Upper lobe of left lung (tissue), 6 donors: ENCODE data around the gene PPP1R3G. TPM values are rescaled to one million over a fixed set of nuclear protein-coding genes. Genes with fewer than 3 reads are reported as not detected.

Experiments used
- ATAC-seq, 2 donors: fragments of 200-7000 bp; cut with Tn5 transposase; one replicate each; pipeline ENCODE4 v1.9.1; 2022; ENCODE audit warnings: mild to moderate bottlenecking in 2 of 2, moderate library complexity in 2 of 2; ENCODE audit not compliant: low FRiP score in 2 of 2
- DNase-seq, 2 donors: peaks; one replicate each; pipeline ENCODE4 v3.0.0-alpha.2; 2019 to 2020
- H3K27ac ChIP-seq, 4 donors: fragments of 200-600 bp; sonication (generic); one replicate each; pipeline ENCODE4 v1.5.1; 2016 to 2019
- H3K27me3 ChIP-seq, 4 donors: fragments of 200-600 bp; sonication (generic); one replicate each; pipeline ENCODE4 v1.5.1; 2017 to 2019
- H3K36me3 ChIP-seq, 4 donors: fragments of 200-600 bp; sonication (generic); one replicate each; pipeline ENCODE4 v1.5.1; 2016 to 2019
- H3K4me1 ChIP-seq, 4 donors: fragments of 200-600 bp; sonication (generic); one replicate each; pipeline ENCODE4 v1.5.1; 2018 to 2019
- H3K4me3 ChIP-seq, 4 donors: fragments of 200-600 bp; sonication (generic); one replicate each; pipeline ENCODE4 v1.5.1; 2017 to 2019; ENCODE audit warnings: mild to moderate bottlenecking in 2 of 4, moderate library complexity in 1 of 4
- H3K9me3 ChIP-seq, 4 donors: fragments of 200-600 bp; sonication (generic); one replicate each; pipeline ENCODE4 v1.5.1; 2018 to 2019
- EP300 ChIP-seq, 4 donors: sonication (generic); formaldehyde crosslinking; IDR thresholded peaks; one replicate each; pipeline ENCODE4 v1.5.1; 2017; ENCODE audit warnings: antibody characterized with exemption in 4 of 4, control low read depth in 2 of 4
- POLR2A ChIP-seq, 4 donors: fragments of 450-650 bp; IDR thresholded peaks; one replicate each; pipeline ENCODE4 v1.5.1; 2016 to 2017; ENCODE audit warnings: antibody characterized with exemption in 4 of 4, mild to moderate bottlenecking in 2 of 4
- POLR2AphosphoS5 ChIP-seq, 2 donors: sonication (generic); formaldehyde crosslinking; IDR thresholded peaks; one replicate each; pipeline ENCODE4 v1.5.1; 2017; ENCODE audit warnings: antibody characterized with exemption in 2 of 2
- WGBS, 2 donors: methylation state at CpG; one replicate each; pipeline ENCODE4 v1.1.5; 2017 to 2018; 5-methylcytosine and 5-hydroxymethylcytosine counted together
- total RNA-seq, 6 donors: library from RNA; depleted of rRNA in 4 of 6; stranded (reverse); fragments of >200 nt in 4 of 6; gene quantifications; one replicate each; pipeline versions ENCODE4 v1.1.0 to v1.2.1, GENCODE V29; 2016 to 2021
- TF ChIP-seq, protein P1 (sequence below), 6 experiments: fragments of 450-650 bp in 4 of 6; fragments of 200-600 bp in 2 of 6; sonication (generic) in 2 of 6; IDR thresholded peaks; one replicate each; pipeline ENCODE4 v1.5.1; 2016 to 2019; ENCODE audit warnings: antibody characterized with exemption in 6 of 6
- donor health status: DM: no; HTN: no; CAD: no; lungs with moderate emphysema.
- donor health status: DM: no; HTN: yes; CAD: no; lungs with severe emphysema.

PPP1R3G gene
- total RNA-seq, 6 donors from 2014 or later, result 0.10 to 0.64 (median 0.37) TPM; not detected in 1

DNA sequence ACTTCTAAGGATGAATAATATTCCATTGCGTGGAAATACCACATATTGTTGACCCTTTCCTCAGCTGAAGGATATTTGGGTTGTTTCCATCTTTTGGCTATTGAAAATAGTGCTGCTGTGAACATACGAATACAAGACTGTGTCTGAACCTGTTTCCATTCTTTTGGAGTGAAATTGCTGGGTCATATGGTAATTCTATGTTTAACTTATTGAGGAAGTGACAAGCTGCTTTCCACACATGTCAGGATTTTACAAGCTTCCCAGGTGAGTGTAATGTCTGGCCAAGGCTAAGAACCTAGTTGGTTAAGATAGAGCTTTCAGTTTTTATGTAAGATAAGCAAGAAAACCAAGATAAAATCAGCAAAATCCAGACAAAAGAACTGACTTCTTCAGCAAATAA is 48.8 kb downstream of the PPP1R3G start:
- no peak for ATAC-seq
- Histone ChIP-seq H3K9me3 (no peaks in the 10 kb centered on the region), H3K36me3 (no peaks in the 10 kb centered on the region), H3K27ac (no peak overlapping the region), H3K4me1 (peaks cover 4 to 13% (median 7%) of the 10 kb centered on the region in 4 donors), H3K27me3 (no peaks in the 10 kb centered on the region), H3K4me3 (no peak overlapping the region)
- WGBS, 2 donors, result 84 to 92% methylated on average over 2 of the region's 2 CpGs
- no peak for DNase-seq
- TF ChIP-seq EP300 (IDR thresholded peaks at IDR 0.05) (no peak), POLR2A (IDR thresholded peaks at IDR 0.05) (no peak), POLR2AphosphoS5 (IDR thresholded peaks at IDR 0.05) (no peak)
- TF ChIP-seq, protein P1, sequence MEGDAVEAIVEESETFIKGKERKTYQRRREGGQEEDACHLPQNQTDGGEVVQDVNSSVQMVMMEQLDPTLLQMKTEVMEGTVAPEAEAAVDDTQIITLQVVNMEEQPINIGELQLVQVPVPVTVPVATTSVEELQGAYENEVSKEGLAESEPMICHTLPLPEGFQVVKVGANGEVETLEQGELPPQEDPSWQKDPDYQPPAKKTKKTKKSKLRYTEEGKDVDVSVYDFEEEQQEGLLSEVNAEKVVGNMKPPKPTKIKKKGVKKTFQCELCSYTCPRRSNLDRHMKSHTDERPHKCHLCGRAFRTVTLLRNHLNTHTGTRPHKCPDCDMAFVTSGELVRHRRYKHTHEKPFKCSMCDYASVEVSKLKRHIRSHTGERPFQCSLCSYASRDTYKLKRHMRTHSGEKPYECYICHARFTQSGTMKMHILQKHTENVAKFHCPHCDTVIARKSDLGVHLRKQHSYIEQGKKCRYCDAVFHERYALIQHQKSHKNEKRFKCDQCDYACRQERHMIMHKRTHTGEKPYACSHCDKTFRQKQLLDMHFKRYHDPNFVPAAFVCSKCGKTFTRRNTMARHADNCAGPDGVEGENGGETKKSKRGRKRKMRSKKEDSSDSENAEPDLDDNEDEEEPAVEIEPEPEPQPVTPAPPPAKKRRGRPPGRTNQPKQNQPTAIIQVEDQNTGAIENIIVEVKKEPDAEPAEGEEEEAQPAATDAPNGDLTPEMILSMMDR (IDR thresholded peaks at IDR 0.05), result no peak

GRCh38 chr6:5135788-5136376 is 50.7 kb downstream of the PPP1R3G start:
- Histone ChIP-seq H3K4me3 (no peak overlapping the region), H3K27me3 (no peaks in the 10 kb centered on the region), H3K27ac (no peak overlapping the region), H3K9me3 (no peaks in the 10 kb centered on the region), H3K36me3 (no peaks in the 10 kb centered on the region), H3K4me1 (peaks cover 4 to 13% (median 7%) of the 10 kb centered on the region in 4 donors)
- WGBS, 2 donors, result 51 to 56% methylated on average over 9 of the region's 9 CpGs
- TF ChIP-seq EP300 (IDR thresholded peaks at IDR 0.05), result no peak
- TF ChIP-seq, protein P1 (IDR thresholded peaks at IDR 0.05), result peak; percentile 39 to 84 (median 58)
- ATAC-seq (peak; percentile 58 to 64), DNase-seq (no peak)

DNA sequence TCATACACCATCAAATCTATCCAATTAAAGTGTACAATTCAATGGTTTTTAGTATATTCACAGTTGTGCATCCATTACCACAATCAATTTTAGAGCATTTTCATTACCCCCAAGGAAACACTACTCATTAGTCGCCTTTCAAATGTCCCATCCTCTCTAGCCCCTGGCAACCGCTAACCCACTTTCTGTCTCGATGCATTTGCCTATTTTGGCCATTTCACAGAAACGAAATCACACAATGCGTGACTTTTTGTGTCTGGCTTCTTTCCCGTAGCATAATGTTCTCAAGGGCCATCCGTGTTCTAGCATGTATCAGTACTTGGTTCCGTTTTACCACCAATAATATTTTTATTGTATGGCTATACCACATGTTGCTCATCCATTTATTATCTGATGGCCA is 51.7 kb downstream of the PPP1R3G start:
- 92 to 95% methylated on average over 8 of the region's 8 CpGs for WGBS, 2 donors

More for the DNA sequence above, 51.7 kb downstream of the PPP1R3G start:
- no peak for TF ChIP-seq POLR2AphosphoS5 (IDR thresholded peaks at IDR 0.05)
- H3K27ac ChIP-seq, result no peak overlapping the region
- H3K36me3 ChIP-seq, result no peaks in the 10 kb centered on the region
- no peak for ATAC-seq
- H3K4me3 ChIP-seq, result no peak overlapping the region
- H3K27me3 ChIP-seq, result no peaks in the 10 kb centered on the region
- peaks cover 4 to 15% (median 9%) of the 10 kb centered on the region in 4 donors for H3K4me1 ChIP-seq
- no peak for DNase-seq
- no peaks in the 10 kb centered on the region for H3K9me3 ChIP-seq

Other genes starting within 250 kb of the PPP1R3G start
- 1 to 10 TPM in 5 of 6 donors, not detected in 1; 2.4 to 7.9 (median 4.3) TPM for gene RPP40, start 81.3 kb upstream of the PPP1R3G start, total RNA-seq
- gene LYRM4, start 175.6 kb downstream of the PPP1R3G start, total RNA-seq, result 10 to 100 TPM in 5 of 6 donors, 1 to 10 TPM in 1; 5.8 to 24.1 (median 15.9) TPM
- gene FARS2, start 176.2 kb downstream of the PPP1R3G start, total RNA-seq, result 10 to 100 TPM; 16.4 to 34.6 (median 19.9) TPM